Posterior cingulate gyrus (tissue), 11 donors: ENCODE results near the gene NDUFV1.
A peak's percentile ranks its signal among the peaks of the same experiment; 100 is the strongest.
"Not testable (repeated sequence)": the region's sequence is repeated elsewhere in the genome, so short reads cannot be mapped to it uniquely, and the experiment has no call there.

Source experiments
- DNase-seq, 10 donors: peaks; one replicate each; pipeline versions ENCODE4 v3.0.0 to v3.0.0-alpha.2; 2020 to 2021; ENCODE audit warnings: mixed read lengths in 3 of 10
- intact Hi-C: fragments of 100-400 bp; cut with DNase I; formaldehyde crosslinking; loops from one replicate; pipeline ENCODE4 v1.15.1; 2023

Gene NDUFV1

DNA sequence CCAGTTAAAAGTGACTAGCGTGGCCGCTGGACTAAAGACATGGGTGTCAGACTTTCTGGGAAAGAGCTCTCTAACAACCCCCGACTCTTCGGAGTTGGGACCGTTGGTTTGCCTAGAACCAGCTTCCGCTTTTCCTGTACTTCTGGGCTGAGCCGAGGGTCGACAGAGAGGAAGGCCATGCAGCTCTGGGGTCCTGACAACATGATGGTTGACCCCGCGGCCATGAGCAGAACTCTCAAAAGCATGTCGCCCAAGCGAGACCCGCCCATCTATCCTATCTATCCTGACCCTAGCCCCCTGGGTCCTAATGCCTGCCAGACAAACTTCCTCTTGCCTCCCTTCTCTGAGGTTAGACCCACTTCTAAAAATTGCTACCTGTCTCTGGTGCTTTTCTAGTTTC is 13.9 kb downstream of the NDUFV1 start:
- DNase-seq, result peak in 2 of 10 donors; percentile 46 to 62
- intact Hi-C loops, result not testable (repeated sequence)

DNA sequence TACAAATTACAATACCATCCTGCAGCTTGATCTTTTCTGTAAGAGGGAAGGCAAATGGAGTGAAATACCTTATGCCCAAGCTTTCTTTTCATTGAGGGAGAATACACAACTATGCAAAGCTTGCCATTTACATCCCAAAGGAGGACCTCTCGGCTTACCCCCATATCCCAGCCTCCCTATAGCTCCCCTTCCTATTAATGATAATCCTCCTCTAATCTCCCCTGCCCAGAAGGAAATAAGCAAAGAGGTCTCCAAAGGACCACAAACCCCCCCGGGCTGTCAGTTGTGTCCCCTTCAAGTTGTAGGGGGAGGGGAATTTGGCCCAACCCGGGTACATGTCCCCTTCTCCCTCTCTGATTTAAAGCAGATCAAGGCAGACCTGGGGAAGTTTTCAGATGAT is 15.2 kb downstream of the NDUFV1 start:
- intact Hi-C loops, DNase-seq: not testable (repeated sequence)

DNA sequence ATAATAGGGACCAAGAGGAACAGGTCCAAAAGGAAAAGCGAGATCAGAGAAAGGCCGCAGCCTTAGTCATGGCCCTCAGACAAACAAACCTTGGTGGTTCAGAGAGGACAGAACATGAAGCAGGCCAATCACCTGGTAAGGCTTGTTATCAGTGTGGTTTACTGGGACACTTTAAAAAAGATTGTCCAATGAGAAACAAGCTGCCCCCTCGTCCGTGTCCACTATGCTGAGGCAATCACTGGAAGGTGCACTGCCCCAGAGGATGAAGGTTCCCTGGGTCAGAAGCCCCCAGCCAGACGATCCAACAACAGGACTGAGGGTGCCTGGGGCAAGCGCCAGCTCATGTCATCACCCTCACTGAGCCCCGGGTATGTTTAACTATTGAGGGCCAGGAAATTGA is 16.2 kb downstream of the NDUFV1 start:
- DNase-seq, result peak in 1 of 10 donors; percentile 63
- intact Hi-C loops, result not testable (repeated sequence)

DNA sequence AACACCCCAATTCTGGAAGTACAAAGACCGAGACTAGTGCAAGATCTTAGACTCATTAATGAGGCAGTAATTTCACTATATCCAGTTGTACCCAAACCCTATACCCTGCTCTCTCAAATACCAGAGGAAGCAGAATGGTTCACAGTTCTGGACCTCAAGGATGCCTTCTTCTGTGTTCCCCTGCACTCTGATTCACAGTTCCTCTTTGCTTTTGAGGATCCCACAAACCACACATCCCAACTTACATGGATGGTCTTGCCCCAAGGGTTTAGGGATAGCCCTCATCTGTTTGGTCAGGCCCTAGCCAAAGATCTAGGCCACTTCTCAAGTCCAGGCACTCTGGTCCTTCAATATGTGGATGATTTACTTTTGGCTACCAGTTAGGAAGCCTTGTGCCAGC is 17.1 kb downstream of the NDUFV1 start:
- intact Hi-C loops, result not testable (repeated sequence)

DNA sequence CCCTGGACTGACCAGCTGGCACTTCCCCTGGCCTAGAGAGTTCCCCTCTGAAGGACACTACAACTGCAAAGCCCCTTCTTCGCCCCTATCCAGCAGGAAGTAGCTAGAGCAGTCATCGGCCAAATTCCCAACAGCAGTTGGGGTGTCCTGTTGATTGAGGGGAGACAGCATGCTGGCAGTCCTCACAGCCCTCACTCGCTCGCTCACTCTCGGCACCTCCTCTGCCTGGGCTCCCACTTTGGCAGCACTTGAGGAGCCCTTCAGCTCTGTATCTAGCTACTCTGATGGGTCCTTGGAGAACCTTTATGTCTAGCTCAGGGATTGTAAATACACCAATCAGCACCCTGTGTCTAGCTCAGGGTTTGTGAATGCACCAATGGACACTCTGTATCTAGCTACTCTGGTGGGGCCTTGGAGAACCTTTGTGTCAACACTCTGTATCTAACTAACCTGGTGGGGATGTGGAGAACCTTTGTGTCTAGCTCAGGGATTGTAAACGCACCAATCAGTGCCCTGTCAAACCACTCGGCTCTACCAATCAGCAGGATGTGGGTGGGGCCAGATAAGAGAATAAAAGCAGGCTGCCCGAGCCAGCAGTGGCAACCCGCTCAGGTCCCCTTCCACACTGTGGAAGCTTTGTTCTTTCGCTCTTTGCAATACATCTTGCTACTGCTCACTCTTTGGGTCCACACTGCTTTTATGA is 19.5 kb downstream of the NDUFV1 start:
- intact Hi-C loops, result loop anchor here (5.0 kb wide), 1 partner anchor 181 kb away; no protein-coding TSS in a partner anchor
- peak in 2 of 10 donors; percentile 29 to 43 for DNase-seq

More for the DNA sequence above, 17.1 kb downstream of the NDUFV1 start:
- not testable (repeated sequence) for DNase-seq

DNA sequence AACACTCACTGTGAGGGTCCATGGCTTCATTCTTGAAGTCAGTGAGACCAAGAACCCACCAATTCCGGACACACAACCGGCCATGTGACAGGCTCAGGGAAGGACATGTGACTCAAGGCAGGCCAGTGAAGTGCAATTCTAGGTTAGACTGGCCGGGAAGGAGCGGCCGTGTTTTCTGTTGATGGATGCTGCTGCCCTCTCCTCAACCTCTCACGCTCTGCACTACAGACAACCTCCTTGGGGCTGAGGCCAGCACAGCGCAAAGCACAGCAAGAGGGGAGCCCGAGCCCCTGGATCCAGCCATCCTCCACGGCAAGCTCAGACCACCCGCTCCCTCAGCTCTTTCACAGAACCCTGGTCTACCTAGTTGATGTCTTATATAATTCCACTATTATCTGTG is 20.2 kb downstream of the NDUFV1 start:
- intact Hi-C loops, result loop anchor here (5.0 kb wide), 1 partner anchor 180 kb away; no protein-coding TSS in a partner anchor

DNA sequence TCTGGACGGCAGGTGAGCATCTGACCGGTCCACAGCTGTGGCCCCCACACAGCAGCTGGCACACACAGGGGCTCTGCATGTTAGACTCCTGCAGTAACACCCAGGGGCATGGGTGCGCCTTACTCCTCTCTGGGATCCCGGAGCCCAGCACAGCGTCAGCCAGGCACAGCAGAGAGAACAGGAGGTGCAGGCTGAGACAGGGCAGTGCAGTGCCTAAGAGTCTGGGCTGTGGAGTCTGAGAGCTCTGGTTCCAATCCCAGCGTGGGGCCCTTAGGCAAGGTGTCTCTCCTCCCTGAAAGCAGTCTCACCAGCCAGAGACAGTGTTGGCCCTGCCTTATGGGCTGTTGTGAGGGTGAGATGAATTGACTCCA is 20.7 kb downstream of the NDUFV1 start:
- DNase-seq, result peak in 2 of 10 donors; percentile 57 to 74
- intact Hi-C loops, result loop anchor here (5.0 kb wide), 1 partner anchor 180 kb away; no protein-coding TSS in a partner anchor

More for the DNA sequence above, 20.2 kb downstream of the NDUFV1 start:
- DNase-seq, result peak in 2 of 10 donors; percentile 23 to 69

DNA sequence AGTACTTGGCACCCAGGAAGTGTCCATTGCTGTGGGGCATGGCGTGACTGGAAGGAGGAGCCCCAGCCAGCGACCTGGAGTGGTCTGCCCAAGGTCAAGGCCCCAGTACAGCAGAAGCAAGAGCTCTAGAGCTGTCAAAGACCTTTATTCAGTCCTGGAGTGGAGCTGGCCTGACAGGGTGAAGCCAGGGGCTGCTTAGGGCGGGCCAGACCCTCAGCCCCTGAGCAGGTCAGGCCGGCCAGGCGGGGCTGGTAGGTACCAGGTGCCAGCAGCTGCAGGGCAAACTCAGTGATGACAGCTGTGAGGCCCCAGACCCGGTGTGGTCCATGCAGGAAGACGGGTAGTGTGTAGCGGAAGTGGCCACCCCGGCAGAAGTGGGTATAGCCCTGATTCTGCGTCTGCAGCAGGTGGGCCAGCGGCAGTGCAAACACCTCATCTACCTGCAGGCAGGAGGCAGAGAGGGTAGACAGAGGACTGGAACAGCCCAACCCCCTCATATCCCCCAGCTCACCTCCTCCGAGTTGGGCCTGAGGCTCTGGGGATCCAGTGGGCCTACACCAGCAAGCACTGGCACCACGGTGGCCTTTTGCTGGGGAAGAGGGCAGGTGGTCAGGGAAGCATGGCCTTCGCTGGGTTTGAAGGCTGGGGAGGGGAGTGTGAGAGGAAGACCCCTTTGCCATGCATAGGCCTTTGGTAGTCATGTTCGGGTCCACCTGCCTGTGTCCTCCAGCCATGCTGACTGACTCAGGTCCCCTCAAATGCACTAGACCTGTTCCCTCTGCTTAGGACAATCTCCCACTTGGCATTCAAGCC is 21.3 kb downstream of the NDUFV1 start:
- intact Hi-C loops, result loop anchor here (5.0 kb wide), 1 partner anchor 179 kb away; no protein-coding TSS in a partner anchor
- DNase-seq, result peak in 3 of 10 donors; percentile 62 to 78 (median 62)

DNA sequence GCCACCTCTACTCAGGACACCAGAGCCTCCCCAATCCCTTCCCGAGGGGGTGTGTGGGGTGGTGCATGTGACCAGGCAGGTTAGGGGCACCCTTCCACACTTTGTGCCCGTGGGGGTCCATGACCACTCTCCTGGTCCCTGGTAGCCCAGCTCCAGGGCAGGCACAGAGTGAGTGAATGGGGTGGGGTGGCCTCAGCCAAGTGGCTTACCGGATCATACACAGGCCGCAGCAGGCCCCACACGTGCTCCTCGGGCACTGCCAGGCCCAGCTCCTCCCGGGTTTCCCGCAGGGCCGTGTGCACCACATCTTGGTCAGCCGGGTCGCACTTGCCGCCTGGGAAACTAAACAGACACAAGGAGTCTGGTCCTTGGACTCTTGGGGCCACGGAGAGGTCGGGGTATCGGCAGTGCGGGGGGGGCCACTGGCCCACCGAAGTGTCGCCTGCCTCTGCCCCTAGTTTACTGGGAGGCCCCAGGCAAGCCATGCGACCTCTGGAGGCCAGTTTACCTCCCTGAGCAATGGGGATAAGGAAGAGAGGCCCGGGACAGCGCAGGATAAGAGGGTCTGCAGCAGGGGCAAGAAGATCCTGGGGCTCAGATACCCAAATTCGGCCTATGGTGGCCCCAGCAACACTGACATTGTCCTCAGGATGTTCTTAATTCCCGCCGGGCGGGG is 22.1 kb downstream of the NDUFV1 start:
- DNase-seq, result peak in 3 of 10 donors; percentile 58 to 81 (median 77)
- intact Hi-C loops, result loop anchor here (5.0 kb wide), 1 partner anchor 178 kb away; no protein-coding TSS in a partner anchor

DNA sequence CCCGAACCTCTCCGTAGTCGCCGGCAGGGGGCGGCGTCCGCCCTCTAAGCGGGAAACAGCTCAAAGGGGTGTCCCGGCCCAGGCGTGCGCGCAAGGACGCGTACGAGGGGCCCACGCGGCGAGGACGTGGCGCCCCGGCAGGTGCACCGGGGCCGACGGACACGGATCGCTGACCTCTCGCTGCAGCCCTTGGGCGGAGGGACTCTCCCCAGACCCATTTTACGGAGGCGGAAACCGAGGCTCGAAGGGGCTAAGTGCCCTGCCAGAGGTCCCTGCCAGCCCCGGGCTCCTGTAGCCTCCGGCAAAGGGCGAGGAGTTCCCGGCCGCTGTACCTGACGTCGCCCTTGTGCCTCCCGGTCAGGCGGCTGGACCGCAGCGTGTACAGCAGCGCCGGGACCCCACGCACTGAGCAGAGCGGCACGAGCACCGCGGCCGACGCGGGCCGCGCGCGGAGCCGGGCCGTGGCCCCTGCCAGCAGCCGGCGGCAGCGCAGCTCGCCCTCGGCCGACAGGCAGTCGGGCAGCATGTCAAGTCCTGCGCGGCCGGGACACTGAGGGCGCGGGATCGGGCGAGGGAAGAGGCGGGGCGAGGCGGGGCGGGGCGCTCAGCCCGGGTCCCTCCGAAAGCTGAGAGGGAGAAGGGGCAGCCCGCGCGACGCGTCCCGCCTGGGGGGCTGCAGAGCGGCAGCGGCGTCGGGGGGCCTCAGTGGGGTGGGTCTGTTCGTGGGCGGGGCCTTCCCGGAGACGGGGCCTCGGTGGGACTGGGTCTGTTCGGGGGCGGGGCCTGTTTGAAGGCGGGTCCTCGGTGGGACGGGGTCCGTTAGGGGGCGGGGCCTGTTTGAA is 22.9 kb downstream of the NDUFV1 start, which contains the start of gene NUDT8:
Gene NUDT8, minus strand, starts transcription at position 552 of the 842 bp plus-strand sequence. Its CDS starts 26 bp downstream, at position 526.
- intact Hi-C loops, result loop anchor here (5.0 kb wide), 1 partner anchor 178 kb away; no protein-coding TSS in a partner anchor
- peak; percentile 61 to 97 (median 82) for DNase-seq

DNA sequence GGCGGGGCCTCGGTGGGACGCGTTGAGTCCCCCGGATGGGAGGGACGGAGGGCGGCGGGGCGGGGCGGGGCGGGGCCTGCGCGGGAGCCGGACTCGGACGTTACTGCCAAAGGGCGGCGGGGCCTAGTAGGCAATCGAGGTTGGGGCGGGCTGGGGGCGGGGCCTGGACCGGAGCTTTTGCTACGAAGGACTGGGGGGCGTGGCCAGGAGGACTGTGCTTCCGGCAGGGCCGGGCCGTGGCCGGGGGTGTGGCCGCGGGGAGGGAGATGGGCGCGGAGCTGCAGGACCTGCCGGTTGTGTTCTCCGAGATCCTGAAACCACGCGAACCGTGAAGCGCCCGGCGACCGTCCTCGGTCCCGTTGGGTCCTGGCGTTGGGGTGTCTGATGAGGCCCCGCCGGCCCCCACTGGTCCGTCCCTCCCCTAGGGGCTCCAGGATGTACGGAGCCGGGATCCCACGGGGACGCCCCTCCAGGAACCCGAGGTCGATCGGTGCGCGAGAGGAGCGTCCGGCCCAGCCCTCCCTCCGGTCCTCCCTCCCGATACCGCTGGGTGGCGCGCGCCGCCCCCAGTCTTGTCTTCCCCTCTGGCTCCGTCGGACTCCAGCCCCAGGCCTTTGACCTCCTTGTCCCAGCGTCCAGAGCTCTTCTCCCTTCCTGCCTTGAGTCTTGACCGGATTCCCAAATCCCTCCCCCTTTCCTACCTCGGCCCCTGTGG is 23.6 kb downstream of the NDUFV1 start:
- intact Hi-C loops, result no loop called here
- DNase-seq, result peak; percentile 90 to 99 (median 96)

DNA sequence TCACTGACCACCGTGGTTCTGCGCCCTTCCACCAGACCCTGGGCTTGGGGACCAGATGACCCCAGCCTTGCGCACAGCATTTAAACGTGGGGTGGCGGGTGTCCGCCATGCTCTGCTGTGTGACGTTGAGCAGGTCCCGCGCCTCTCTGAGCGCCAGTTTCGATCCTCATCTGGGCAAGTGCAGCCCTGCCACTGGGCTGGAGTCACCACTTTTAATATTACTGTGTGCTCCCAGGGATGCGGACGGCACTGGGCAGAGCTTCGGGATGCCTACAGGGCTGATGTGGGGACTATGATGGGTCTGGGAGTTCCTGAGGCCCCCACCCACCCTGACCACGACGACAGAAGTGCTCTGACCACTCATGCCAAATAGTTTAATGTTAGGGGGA is 24.2 kb downstream of the NDUFV1 start:
- peak in 1 of 10 donors; percentile 79 for DNase-seq
- intact Hi-C loops, result no loop called here

DNA sequence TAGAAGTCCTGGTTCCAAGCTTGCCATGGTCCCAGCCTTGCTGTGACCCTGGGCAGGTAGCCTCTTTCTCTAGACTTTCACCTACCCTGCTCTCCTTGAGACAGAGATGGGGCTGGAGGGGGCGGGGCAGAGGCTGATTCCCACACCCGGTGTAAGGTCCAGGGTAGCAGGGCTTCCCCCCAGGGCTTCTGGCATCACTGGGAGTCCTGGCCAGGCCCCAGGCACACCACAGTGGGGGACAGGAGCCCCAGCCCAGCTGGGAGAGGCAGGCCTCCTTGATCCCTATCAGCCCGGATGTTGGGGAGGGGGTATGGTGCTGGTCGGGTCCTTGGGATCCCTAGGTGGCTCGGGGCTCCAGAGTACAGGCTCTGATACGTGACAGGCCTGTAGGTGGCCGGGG is 24.7 kb downstream of the NDUFV1 start:
- DNase-seq, result peak in 3 of 10 donors; percentile 62 to 77 (median 76)
- intact Hi-C loops, result no loop called here

DNA sequence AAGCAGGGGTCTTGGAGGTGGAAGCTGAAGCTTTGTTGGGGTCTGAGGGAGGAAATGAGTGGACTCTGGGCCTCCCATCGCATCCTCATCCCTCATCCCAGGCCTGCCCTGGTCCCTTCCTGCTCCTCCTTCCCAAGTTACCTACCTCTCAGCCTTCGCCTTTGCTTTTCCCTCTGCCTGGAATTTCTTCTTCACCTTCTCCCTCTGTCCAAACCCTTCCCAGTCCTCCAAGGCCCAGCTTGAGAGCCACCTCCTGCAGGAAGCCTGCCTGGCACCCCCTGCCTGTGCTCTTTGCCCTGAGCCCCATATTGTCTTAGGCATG is 25.1 kb downstream of the NDUFV1 start:
- intact Hi-C loops, result no loop called here
- DNase-seq, result no peak

DNA sequence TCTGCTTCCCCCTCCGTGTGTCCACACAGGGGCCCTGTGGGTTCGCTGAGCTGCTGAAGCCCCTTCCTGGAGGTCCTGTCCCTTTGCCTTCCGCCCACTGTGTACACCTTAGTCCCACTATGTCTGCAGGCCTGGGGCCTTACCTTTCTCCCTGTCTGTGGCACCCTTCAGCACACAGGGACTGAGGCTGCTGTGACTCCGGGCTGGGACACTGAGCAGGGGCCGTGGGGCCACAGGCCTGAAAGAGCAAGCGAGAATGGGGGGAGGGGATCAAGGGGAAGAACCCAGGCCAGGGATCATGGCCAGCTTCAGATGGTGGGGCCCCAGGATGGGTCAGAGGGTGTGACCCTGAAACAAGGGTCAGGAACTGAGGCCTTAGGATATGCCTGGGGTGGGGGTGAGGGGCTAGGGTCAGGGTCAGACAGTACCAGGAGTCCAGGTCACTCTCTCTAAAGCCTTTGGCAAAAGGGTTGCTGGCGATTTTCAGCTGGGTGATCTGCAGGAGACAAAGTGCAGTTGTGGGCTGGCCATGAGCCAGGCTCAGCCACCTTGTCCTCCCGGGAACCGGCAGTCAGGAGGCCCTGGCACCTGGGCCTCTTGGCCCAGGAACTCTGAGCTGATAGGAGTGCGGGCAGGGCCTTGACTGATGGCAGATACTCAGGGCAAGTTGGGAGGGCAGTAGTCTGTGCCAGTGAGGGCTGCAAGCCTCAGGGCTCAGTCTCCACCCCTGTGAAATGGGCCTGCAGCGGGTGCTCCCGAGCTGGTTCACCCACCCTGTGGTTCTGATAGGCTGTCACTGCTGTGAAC is 25.6 kb downstream of the NDUFV1 start:
- intact Hi-C loops, result no loop called here
- peak in 3 of 10 donors; percentile 33 to 72 (median 62) for DNase-seq

DNA sequence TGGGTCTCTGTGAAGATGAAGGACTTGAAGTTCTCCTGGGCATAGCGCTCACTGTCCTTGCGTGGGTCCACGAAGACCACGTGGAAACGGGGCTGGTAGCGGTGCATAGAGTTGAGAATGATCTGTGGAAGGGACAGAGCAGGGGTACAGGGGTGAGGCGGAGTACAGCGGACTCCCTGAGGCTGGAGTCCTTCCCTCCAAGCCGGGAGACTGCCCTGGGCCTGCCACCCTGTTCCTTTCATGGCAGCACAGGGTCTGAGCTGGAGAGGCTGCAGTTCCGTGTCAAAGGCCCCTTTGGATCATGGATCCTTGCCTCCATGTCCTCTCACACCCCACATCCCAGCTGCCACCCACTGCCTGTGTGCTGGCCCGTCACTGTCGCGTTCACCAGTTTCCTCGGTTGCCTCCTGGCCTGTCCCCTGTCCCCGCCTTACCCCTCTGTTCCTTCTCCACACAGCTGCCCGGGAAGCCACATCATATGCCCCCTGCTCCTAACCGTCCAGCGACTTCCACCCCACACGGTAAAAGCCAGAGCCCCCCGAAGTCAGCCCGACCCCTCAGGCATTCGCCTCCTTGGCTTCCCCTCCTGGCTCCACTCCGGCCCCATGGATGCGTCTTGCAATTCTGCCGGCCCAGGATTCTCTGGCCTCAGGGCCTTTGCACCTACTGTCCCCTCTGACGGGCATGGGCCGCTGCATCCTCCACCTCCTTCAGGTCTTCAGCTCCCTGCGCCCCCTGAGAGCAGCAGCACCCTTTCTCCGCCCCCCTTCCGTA is 26.4 kb downstream of the NDUFV1 start:
- peak in 3 of 10 donors; percentile 60 to 77 (median 66) for DNase-seq
- intact Hi-C loops, result no loop called here

DNA sequence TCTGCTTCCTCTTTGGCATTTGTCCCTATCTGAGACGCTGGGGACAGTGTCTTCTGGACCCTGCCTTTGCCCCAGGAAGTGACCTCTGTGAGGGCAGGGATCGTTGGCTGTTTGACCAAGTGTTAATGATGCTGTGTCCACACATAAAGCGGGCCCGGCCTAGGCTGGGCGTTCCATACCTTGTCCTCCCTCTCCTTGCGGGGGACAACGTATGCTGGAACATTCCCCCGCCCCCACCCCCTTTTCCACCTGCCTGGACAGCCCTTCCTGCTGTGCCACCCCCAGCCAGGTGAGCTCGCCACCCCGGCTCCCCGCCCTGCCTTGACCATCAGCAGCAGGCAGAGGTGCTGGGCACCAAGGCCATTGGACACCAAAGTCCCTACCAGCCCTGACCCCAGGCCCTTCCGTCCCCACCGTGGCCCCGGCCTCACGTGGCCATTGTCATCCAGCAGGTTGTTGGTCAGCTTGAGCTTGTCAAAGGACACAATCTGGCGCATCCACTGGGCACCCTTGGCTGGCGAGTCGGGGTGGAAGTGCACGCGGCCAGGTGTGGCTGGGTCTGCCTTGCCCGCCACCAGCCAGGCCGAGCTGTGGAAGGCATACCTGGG is 27.1 kb downstream of the NDUFV1 start:
- DNase-seq, result peak in 3 of 10 donors; percentile 51 to 80 (median 77)
- intact Hi-C loops, result no loop called here
